CD4-positive, alpha-beta T cell (primary cell): ENCODE results near the gene DGKB. TPM values are rescaled to one million over a fixed set of nuclear protein-coding genes. Genes with fewer than 3 reads are reported as not detected.

Experiments
- ATAC-seq: fragments of 200-7000 bp; cut with Tn5 transposase; one replicate; pipeline ENCODE4 v1.10.0; 2022; ENCODE audit warnings: mild to moderate bottlenecking; ENCODE audit not compliant: poor library complexity
- CTCF ChIA-PET: fragments of 350-600 bp; sonication (Branson Sonifier 250); formaldehyde crosslinking; loops from one replicate; lab custom pipeline; 2021; ENCODE audit warnings: antibody characterized with exemption, inconsistent platforms; lab: Charles Lee
- POLR2A ChIA-PET: fragments of 350-600 bp; sonication (Branson Sonifier 250); formaldehyde crosslinking; loops from one replicate; lab custom pipeline; 2021; ENCODE audit warnings: antibody characterized with exemption, inconsistent platforms; lab: Charles Lee
- DNase-seq, 14 experiments: peaks; one replicate each; pipeline ENCODE4 v3.0.0-alpha.2; 2013 to 2020; ENCODE audit warnings: mixed read lengths in 2 of 14
- H3K27ac ChIP-seq, 2 donors: one replicate each; pipeline versions ENCODE4 v1.5.1 to v1.7.0; 2013; ENCODE audit warnings: low read length in 2 of 2, low read depth in 1 of 2, mild to moderate bottlenecking in 1 of 2
- H3K27me3 ChIP-seq, 2 experiments: 1 replicate in 1 of 2; 2 replicates in 1 of 2; pipeline versions ENCODE4 v1.6.1 to v1.7.0; 2013; ENCODE audit warnings: low read length in 2 of 2, control low read depth in 1 of 2, mild to moderate bottlenecking in 1 of 2, moderate library complexity in 1 of 2; ENCODE audit not compliant: insufficient read depth in 2 of 2, control insufficient read depth in 1 of 2
- H3K36me3 ChIP-seq: one replicate; pipeline ENCODE4 v1.6.1; 2013; ENCODE audit warnings: low read length, control low read depth; ENCODE audit not compliant: insufficient read depth
- H3K4me1 ChIP-seq: one replicate; pipeline ENCODE4 v1.6.1; 2013; ENCODE audit warnings: low read length, control low read depth; ENCODE audit not compliant: insufficient read depth
- H3K4me3 ChIP-seq: one replicate; pipeline ENCODE4 v1.5.1; 2013; ENCODE audit warnings: mild to moderate bottlenecking, low read length, moderate library complexity
- H3K9me3 ChIP-seq, 2 experiments: 1 replicate in 1 of 2; 2 replicates in 1 of 2; pipeline versions ENCODE4 v1.6.1 to v1.7.0; 2013; ENCODE audit warnings: low read length in 2 of 2, mild to moderate bottlenecking in 2 of 2, control low read depth in 1 of 2, moderate library complexity in 1 of 2; ENCODE audit not compliant: control insufficient read depth in 1 of 2, insufficient read depth in 1 of 2
- H3K27ac Mint-ChIP-seq: one replicate; pipeline ENCODE4 v1.8.0; 2020; ENCODE audit warnings: mixed read lengths
- H3K27me3 Mint-ChIP-seq: one replicate; pipeline ENCODE4 v1.8.0; 2021; ENCODE audit warnings: mixed read lengths
- H3K36me3 Mint-ChIP-seq: one replicate; pipeline ENCODE4 v1.8.0; 2021; ENCODE audit warnings: low read depth, mixed read lengths
- H3K4me1 Mint-ChIP-seq: one replicate; pipeline ENCODE4 v1.8.0; 2021; ENCODE audit warnings: low read depth, mixed read lengths
- H3K4me3 Mint-ChIP-seq: one replicate; pipeline ENCODE4 v1.8.0; 2020; ENCODE audit warnings: mild to moderate bottlenecking, mixed read lengths
- H3K9me3 Mint-ChIP-seq: one replicate; pipeline ENCODE4 v1.8.0; 2020; ENCODE audit warnings: mixed read lengths
- intact Hi-C, 2 experiments: fragments of 100-400 bp; cut with DNase I in 1 of 2; cut with micrococcal nuclease in 1 of 2; formaldehyde crosslinking; loops; one replicate each; pipeline versions ENCODE4 v1.15.1 to v1.9.0; 2023 to 2025; cut with DNase I, micrococcal nuclease
- total RNA-seq, 174 experiments: library from RNA in 2 of 174; stranded (reverse) in 2 of 174; gene quantifications; one replicate each; pipeline ENCODE4 v1.2.3 and lab custom pipeline; 2021 to 2026
- TF ChIP-seq, protein P1 (sequence below): fragments of 200-600 bp; IDR thresholded peaks from one replicate; pipeline ENCODE4 v1.8.0; 2022; ENCODE audit warnings: antibody characterized with exemption, mild to moderate bottlenecking

The DGKB gene
- total RNA-seq, 2 experiments from 2014 or later, result not detected

DNA sequence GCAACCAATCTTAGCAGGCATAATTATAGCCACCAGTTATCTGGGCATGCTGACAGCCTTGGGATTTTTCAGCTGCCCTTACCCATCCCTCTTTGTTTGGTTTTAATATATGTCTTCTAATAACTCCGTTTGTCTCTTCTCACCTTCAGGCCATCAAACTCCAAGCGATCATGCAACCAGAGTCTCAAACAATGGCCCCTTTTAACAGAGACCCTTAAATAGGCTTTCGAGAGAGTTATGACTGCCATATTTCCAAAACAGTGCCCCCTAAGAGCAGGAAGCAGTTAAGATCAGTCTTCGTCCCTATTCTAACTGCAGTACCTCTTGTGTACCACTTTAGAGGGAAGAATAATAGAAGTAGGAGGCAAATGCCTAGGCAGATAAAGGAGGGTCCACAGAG, 157.5 kb downstream of the DGKB start:
- H3K4me1 Mint-ChIP-seq, result no peaks in the 10 kb centered on the region
- no peaks in the 10 kb centered on the region for H3K27me3 ChIP-seq
- intact Hi-C loops, result no loop called here
- no peaks in the 10 kb centered on the region for H3K4me1 ChIP-seq
- H3K36me3 ChIP-seq, result no peaks in the 10 kb centered on the region
- H3K27ac ChIP-seq, result no peak overlapping the region
- H3K36me3 Mint-ChIP-seq, result no peaks in the 10 kb centered on the region
- H3K4me3 ChIP-seq, result no peak overlapping the region
- H3K9me3 ChIP-seq, result peaks cover 0 to 9% of the 10 kb centered on the region in 2 experiments
- H3K27me3 Mint-ChIP-seq, result no peaks in the 10 kb centered on the region
- no peak for DNase-seq
- H3K27ac Mint-ChIP-seq, result no peak overlapping the region
- TF ChIP-seq, protein P1, sequence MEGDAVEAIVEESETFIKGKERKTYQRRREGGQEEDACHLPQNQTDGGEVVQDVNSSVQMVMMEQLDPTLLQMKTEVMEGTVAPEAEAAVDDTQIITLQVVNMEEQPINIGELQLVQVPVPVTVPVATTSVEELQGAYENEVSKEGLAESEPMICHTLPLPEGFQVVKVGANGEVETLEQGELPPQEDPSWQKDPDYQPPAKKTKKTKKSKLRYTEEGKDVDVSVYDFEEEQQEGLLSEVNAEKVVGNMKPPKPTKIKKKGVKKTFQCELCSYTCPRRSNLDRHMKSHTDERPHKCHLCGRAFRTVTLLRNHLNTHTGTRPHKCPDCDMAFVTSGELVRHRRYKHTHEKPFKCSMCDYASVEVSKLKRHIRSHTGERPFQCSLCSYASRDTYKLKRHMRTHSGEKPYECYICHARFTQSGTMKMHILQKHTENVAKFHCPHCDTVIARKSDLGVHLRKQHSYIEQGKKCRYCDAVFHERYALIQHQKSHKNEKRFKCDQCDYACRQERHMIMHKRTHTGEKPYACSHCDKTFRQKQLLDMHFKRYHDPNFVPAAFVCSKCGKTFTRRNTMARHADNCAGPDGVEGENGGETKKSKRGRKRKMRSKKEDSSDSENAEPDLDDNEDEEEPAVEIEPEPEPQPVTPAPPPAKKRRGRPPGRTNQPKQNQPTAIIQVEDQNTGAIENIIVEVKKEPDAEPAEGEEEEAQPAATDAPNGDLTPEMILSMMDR, result no peak
- ATAC-seq, result no peak
- peaks cover 10% of the 10 kb centered on the region for H3K9me3 Mint-ChIP-seq
- CTCF ChIA-PET, result no interaction called here
- POLR2A ChIA-PET, result no interaction called here
- no peak overlapping the region for H3K4me3 Mint-ChIP-seq

GRCh38 chr7:14740606-14741005, 161.9 kb downstream of the DGKB start:
- intact Hi-C loops, result no loop called here
- ChIA-PET POLR2A (no interaction called here), CTCF (no interaction called here)
- Mint-ChIP-seq H3K4me3 (no peak overlapping the region), H3K9me3 (peaks cover 8% of the 10 kb centered on the region), H3K27me3 (no peaks in the 10 kb centered on the region), H3K4me1 (no peaks in the 10 kb centered on the region), H3K27ac (no peak overlapping the region), H3K36me3 (no peaks in the 10 kb centered on the region)
- peaks cover 4 to 9% of the 10 kb centered on the region in 2 experiments for H3K9me3 ChIP-seq
- H3K27ac ChIP-seq, result no peak overlapping the region
- no peaks in the 10 kb centered on the region for H3K27me3 ChIP-seq
- TF ChIP-seq, protein P1, result no peak
- ATAC-seq (no peak), DNase-seq (no peak)
- no peaks in the 10 kb centered on the region for H3K36me3 ChIP-seq
- no peak overlapping the region for H3K4me3 ChIP-seq
- H3K4me1 ChIP-seq, result no peaks in the 10 kb centered on the region

- Histone ChIP-seq H3K9me3 (peaks cover 4 to 9% of the 10 kb centered on the region in 2 experiments), H3K27ac (no peak overlapping the region), H3K4me1 (no peaks in the 10 kb centered on the region), H3K27me3 (no peaks in the 10 kb centered on the region), H3K4me3 (no peak overlapping the region), H3K36me3 (no peaks in the 10 kb centered on the region)
- DNase-seq (no peak), ATAC-seq (no peak)
- Mint-ChIP-seq H3K4me1 (no peaks in the 10 kb centered on the region), H3K27ac (no peak overlapping the region), H3K4me3 (no peak overlapping the region), H3K9me3 (peaks cover 8% of the 10 kb centered on the region), H3K36me3 (no peaks in the 10 kb centered on the region), H3K27me3 (no peaks in the 10 kb centered on the region)
- intact Hi-C loops, result no loop called here
- ChIA-PET CTCF (no interaction called here), POLR2A (no interaction called here)
- TF ChIP-seq, protein P1, result no peak
Observed at GRCh38 chr7:14739841-14740185, 162.7 kb downstream of the DGKB start.
